Glomerular visceral epithelial cell (primary cell): ENCODE measurements around the gene FAM221B.

Experiments
- DNase-seq: peaks from one replicate; pipeline ENCODE4 v3.0.0-alpha.2; 2016; ENCODE audit errors: extremely low spot score

FAM221B gene

DNA sequence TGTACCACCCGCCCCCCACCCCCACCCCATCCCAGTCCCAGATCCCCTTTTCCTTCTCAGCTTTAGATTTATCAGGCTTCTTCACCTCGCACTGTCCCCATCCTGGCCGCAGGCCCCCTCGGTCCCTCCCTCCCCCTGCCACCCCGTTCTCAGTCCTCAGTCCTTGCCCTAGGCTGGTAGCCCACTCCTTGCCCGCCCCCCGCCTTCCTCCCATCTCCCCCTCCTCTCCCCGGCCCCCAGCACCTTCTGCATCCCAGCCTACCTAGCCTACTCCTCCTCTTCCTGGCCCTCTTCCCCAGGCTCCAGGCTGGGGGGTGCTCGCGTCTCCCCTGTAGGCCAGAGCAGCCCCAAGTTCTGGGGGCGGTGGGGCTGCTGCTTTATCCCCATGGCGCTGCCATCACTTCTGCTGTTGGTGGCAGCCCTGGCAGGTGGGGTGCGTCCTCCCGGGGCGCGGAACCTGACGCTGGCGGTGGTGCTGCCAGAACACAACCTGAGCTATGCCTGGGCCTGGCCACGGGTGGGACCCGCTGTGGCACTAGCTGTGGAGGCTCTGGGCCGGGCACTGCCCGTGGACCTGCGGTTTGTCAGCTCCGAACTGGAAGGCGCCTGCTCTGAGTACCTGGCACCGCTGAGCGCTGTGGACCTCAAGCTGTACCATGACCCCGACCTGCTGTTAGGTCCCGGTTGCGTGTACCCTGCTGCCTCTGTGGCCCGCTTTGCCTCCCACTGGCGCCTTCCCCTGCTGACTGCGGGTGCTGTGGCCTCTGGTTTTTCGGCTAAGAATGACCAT lies 36.3 kb downstream of the FAM221B start:
- no peak for DNase-seq

DNA sequence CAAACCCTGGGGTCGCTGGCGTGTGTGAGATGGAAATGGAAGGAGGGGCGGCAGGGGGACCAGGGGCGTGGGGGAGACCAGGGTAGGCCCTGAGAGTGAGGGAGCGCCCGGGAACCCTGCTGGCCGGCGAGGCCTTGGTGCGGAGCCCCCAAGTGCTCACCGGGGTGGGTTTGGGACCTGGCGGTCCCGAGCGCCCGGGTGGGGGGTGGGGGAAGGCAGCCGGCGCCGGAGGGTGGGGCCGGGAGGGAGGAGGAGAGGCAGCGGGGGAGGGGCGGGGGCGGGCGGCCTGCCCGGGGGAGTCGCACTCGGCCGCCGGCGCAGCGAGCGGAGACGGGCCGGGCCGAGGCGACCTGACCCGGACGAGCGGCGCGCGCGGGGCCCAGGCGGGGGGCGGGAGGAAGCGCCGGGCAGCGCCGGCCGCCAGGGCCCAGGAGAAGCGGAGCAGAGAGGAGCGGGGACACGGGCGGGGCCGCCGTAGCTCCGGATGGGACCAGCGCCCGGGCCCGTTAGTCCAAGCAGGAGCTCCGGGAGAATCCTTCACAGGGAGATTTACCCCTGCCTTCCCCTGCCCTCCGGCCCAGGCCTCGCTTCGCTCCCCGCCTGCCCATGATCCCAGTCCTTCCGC lies 37.1 kb downstream of the FAM221B start, which contains the start of gene NPR2:
TSS of gene NPR2 (plus strand) at position 295 of the 625 bp plus-strand sequence. CDS start 818 bp downstream, outside the sequence.
- DNase-seq: peak; percentile 40

- DNase-seq: peak; percentile 83
Observed at GRCh38 chr9:35790385-35791296, 37.9 kb downstream of the FAM221B start.

- DNase-seq: no peak
Observed at GRCh38 chr9:35790025-35790384, 38.5 kb downstream of the FAM221B start.

GRCh38 chr9:35789541-35789940 lies 39.0 kb downstream of the FAM221B start:
- no peak for DNase-seq

GRCh38 chr9:35783418-35783817 lies 45.1 kb downstream of the FAM221B start:
- no peak for DNase-seq

DNA sequence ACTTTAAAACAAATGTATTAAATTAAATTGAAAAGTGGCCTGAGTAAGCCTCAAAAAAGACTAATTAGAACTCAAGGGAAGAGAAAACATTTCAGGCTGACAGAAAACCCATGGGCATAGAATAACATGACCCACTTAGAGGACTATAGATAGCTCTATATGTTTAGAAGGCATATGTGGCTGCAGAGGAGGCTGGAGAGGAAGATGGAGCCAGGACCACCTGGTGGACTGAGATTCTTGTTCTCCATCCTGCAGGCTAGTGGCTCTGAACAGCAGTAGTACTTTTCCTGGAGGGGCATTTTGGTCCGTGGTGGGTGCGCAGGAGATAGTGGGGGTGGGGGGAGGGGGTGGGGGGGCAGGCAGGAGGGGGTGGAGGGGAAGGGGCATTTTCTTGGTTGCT lies 47.5 kb downstream of the FAM221B start:
- DNase-seq: no peak

GRCh38 chr9:35778496-35778895 lies 50.0 kb downstream of the FAM221B start:
- DNase-seq: no peak

- no peak for DNase-seq
Observed at GRCh38 chr9:35776018-35776417, 52.5 kb downstream of the FAM221B start.

DNA sequence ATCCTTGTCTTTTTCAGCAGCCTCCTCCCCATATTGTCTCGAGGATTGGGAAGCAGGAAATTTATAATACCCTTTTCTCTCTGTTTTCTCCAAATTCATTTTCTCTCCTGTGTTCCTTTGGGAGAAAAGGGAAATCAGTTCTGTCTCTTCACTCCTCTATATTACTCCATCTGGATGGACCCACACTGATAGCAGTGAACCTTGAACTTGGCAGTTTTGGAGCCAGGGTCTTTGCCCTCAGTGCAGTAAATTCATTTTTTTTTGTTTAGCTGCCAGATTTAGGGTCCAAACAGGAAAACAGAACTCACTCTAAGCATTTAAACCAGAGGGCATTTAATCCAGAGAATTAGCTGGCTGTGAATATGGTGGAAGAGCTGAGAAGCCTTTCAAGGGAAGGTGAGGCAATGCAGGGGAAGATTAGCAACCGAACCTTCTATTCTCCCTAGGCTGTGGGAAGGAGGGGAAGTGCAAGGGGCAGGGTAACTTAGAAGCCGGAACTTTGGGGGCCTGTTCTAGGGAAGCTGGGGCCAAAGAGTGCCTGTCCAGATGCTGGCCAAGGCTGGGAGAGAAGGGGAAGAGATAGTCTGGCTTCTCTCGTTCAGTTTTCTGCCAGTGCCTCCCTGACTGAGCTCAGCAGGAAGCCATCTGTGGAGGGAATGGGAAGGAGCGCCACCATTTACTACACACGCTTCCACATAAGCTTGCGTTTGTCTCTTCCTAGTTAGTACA lies 53.5 kb downstream of the FAM221B start:
- no peak for DNase-seq

- peak; percentile 24 for DNase-seq
Observed at GRCh38 chr9:35771943-35772342, 56.6 kb downstream of the FAM221B start.

- DNase-seq: no peak
Observed at GRCh38 chr9:35771534-35771933, 57.0 kb downstream of the FAM221B start.

DNA sequence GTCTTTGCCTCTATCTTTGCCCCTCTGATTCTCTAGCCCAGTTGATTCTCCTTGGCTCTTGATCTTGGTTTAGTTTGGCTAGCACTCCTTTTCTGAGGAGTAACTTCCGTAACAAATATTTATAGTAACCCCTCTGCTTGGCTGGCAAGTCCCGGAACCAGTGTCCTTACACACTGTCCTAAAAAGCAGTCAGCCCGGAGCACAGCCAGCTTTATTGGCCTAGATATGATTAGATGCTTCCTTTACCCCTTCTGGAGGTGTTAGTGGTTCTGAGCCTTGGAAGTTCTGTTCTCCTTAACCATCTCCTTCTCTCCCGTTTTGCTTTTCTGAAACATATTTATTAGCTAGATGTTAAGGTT lies 57.5 kb downstream of the FAM221B start:
- DNase-seq: no peak

- DNase-seq: no peak
Observed at GRCh38 chr9:35769763-35770162, 58.8 kb downstream of the FAM221B start.

- DNase-seq: no peak
Observed at GRCh38 chr9:35767458-35767857, 61.1 kb downstream of the FAM221B start.

GRCh38 chr9:35766997-35767396 lies 61.5 kb downstream of the FAM221B start:
- no peak for DNase-seq
